ENCODE measurements around the gene FLNA. TPM values are rescaled to one million over a fixed set of nuclear protein-coding genes. Genes with fewer than 3 reads are reported as not detected.

The FLNA gene
- total and polyA plus RNA-seq, 2 of the 13 experiments (the other 11 are each of a cell fraction or from before 2014, with no cell fraction given), result 83.4 to 174 TPM

- TF ChIP-seq, protein P1, sequence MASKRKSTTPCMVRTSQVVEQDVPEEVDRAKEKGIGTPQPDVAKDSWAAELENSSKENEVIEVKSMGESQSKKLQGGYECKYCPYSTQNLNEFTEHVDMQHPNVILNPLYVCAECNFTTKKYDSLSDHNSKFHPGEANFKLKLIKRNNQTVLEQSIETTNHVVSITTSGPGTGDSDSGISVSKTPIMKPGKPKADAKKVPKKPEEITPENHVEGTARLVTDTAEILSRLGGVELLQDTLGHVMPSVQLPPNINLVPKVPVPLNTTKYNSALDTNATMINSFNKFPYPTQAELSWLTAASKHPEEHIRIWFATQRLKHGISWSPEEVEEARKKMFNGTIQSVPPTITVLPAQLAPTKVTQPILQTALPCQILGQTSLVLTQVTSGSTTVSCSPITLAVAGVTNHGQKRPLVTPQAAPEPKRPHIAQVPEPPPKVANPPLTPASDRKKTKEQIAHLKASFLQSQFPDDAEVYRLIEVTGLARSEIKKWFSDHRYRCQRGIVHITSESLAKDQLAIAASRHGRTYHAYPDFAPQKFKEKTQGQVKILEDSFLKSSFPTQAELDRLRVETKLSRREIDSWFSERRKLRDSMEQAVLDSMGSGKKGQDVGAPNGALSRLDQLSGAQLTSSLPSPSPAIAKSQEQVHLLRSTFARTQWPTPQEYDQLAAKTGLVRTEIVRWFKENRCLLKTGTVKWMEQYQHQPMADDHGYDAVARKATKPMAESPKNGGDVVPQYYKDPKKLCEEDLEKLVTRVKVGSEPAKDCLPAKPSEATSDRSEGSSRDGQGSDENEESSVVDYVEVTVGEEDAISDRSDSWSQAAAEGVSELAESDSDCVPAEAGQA (IDR thresholded peaks at IDR 0.05; ENCODE audit: low read depth), result no peak
- TF ChIP-seq, protein P1 (CRISPR knock-in tag; IDR thresholded peaks at IDR 0.05; ENCODE audit: borderline replicate concordance), result no peak
- TF ChIP-seq POLR2G (IDR thresholded peaks at IDR 0.05; ENCODE audit: low read depth, low read length), result peak; percentile 32; the same call in 1 of the 2 replicates
Observed at GRCh38 chrX:154366666-154367055, 7.8 kb downstream of the FLNA start (continued).

GRCh38 chrX:154365997-154366665, 8.3 kb downstream of the FLNA start:
- POLR2A ChIA-PET, result interaction anchor here (1.0 to 2.0 kb wide), 2 partner anchors 12 to 17 kb away, joined by 4 to 5 read pairs; no protein-coding TSS in a partner anchor
- TF ChIP-seq AGO2 (optimal IDR thresholded peaks at IDR 0.05; ENCODE audit: low read depth, low read length) (peak; percentile 53), ZNF326 (CRISPR knock-in tag; IDR thresholded peaks at IDR 0.05; ENCODE audit: borderline replicate concordance) (no peak), PPARG (CRISPR knock-in tag; conservative IDR thresholded peaks at IDR 0.05) (no peak), NR2F6 (IDR thresholded peaks at IDR 0.05) (no peak), NR2F6 (CRISPR knock-in tag; IDR thresholded peaks at IDR 0.05) (no peak), MXD3 (CRISPR knock-in tag; IDR thresholded peaks at IDR 0.05) (no peak), CCDC6 (CRISPR knock-in tag; IDR thresholded peaks at IDR 0.05) (no peak), ARNTL (CRISPR knock-in tag; IDR thresholded peaks at IDR 0.05) (no peak), SMAD9 (CRISPR knock-in tag; IDR thresholded peaks at IDR 0.05) (no peak), DR1 (CRISPR knock-in tag; IDR thresholded peaks at IDR 0.05) (no peak), SOX5 (CRISPR knock-in tag; IDR thresholded peaks at IDR 0.05; ENCODE audit: borderline replicate concordance) (no peak), RBFOX2 (IDR thresholded peaks at IDR 0.05; ENCODE audit: low read depth, low read length) (peak; percentile 64), MIER3 (CRISPR knock-in tag; IDR thresholded peaks at IDR 0.05; ENCODE audit: borderline replicate concordance) (no peak), HOXA7 (CRISPR knock-in tag; IDR thresholded peaks at IDR 0.05) (no peak)
- TF ChIP-seq, protein P2, sequence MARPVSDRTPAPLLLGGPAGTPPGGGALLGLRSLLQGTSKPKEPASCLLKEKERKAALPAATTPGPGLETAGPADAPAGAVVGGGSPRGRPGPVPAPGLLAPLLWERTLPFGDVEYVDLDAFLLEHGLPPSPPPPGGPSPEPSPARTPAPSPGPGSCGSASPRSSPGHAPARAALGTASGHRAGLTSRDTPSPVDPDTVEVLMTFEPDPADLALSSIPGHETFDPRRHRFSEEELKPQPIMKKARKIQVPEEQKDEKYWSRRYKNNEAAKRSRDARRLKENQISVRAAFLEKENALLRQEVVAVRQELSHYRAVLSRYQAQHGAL (CRISPR knock-in tag; IDR thresholded peaks at IDR 0.05; ENCODE audit: not compliant biosample characterization), result no peak

More at GRCh38 chrX:154365997-154366665, 8.3 kb downstream of the FLNA start:
- Histone ChIP-seq H3K36me3 (replicated peaks in 1 of 2; ENCODE audit: control insufficient read depth in 1 of 2, insufficient read depth in 2 of 2, low read length in 2 of 2) (peaks cover 19 to 40% of the 10 kb centered on the region in 2 experiments; a peak in 4 of 5 replicates), H4K20me1 (ENCODE audit: insufficient read depth, low read length) (peaks cover 7% of the 10 kb centered on the region; the same call in 1 of the 2 replicates), H3K9ac (ENCODE audit: insufficient read depth, low read depth, low read length) (no peak overlapping the region), H3K79me2 (ENCODE audit: insufficient read depth, low read length) (peaks cover 22% of the 10 kb centered on the region), H3K27ac (ENCODE audit: extremely low read length, insufficient read depth, low read length) (no peak overlapping the region), H3K9me3 (ENCODE audit: low read length) (no peaks in the 10 kb centered on the region), H2AFZ (ENCODE audit: low read length) (no peak overlapping the region), H3K4me2 (ENCODE audit: low read depth, low read length) (no peak overlapping the region), H3K27me3 (ENCODE audit: control insufficient read depth in 1 of 2, insufficient read depth in 2 of 2, low read length in 2 of 2) (no peaks in the 10 kb centered on the region), H3K4me1 (ENCODE audit: insufficient read depth, low read length) (peaks cover 12% of the 10 kb centered on the region), H3K4me3 (replicated peaks in 1 of 3; ENCODE audit: insufficient read depth in 1 of 3, low read depth in 2 of 3, low read length in 3 of 3) (no peak overlapping the region)
- in situ Hi-C loops (cut with HindIII; ENCODE audit: extremely low pct_ligation_motif_present, low pct_unique_long_range_greater_than_20kb) (no loop called here), intact Hi-C loops (cut with micrococcal nuclease; ENCODE audit: unreplicated experiment) (no loop called here)
- ATAC-seq, result no peak
- no CpG with 5 or more reads among the region's 32 CpGs for WGBS (ENCODE audit: low lambda C conversion rate)
- CTCF ChIA-PET (ENCODE audit: low intra/inter-chr PET ratio, low total read pairs), result no interaction called here
- no peak for DNase-seq (ENCODE audit: low spot score)
- no peak for FAIRE-seq
- no TSS peak for BruUV-seq (replicated peaks)

All from HepG2 (cell line).